GM12878 (cell line): ENCODE data around the gene MOGAT3.

Experiments
- CBX5 ChIP-seq: sonication (generic); IDR thresholded peaks from 2 replicates; pipeline ENCODE4 v1.6.1; 2016; ENCODE audit warnings: low read depth, moderate library complexity, mild to moderate bottlenecking, inconsistent platforms
- EZH2 ChIP-seq: IDR thresholded peaks from 2 replicates; pipeline ENCODE4 v1.6.1; 2012; ENCODE audit warnings: low read depth, mild to moderate bottlenecking, control low read depth, inconsistent platforms, low read length, borderline replicate concordance; ENCODE audit not compliant: control insufficient read depth
- HDGF ChIP-seq: fragments of 450-650 bp; IDR thresholded peaks from 2 replicates; pipeline ENCODE4 v1.6.1; 2016; ENCODE audit warnings: antibody characterized with exemption
- NR2F1 ChIP-seq: fragments of 450-650 bp; conservative IDR thresholded peaks from 2 replicates; pipeline ENCODE4 v1.6.1; 2017; ENCODE audit warnings: mild to moderate bottlenecking
- POLR2A ChIP-seq: IDR thresholded peaks from 2 replicates; pipeline ENCODE4 v1.6.1; 2011; ENCODE audit warnings: low read depth, mild to moderate bottlenecking, low read length
- SMC3 ChIP-seq: IDR thresholded peaks from 2 replicates; pipeline ENCODE4 v1.6.1; 2011; ENCODE audit warnings: low read length, improper control_type of control experiment, borderline replicate concordance
- TAF1 ChIP-seq: IDR thresholded peaks from 2 replicates; pipeline ENCODE4 v1.6.1; 2011; ENCODE audit warnings: mild to moderate bottlenecking, low read depth, low read length, borderline replicate concordance
- ZNF207 ChIP-seq: fragments of 450-650 bp; IDR thresholded peaks from 2 replicates; pipeline ENCODE4 v1.6.1; 2014; ENCODE audit warnings: antibody characterized with exemption, mild to moderate bottlenecking, borderline replicate concordance
- TF ChIP-seq, protein P1 (sequence below): IDR thresholded peaks from 2 replicates; pipeline ENCODE4 v1.6.1; 2012; ENCODE audit warnings: low read length, inconsistent platforms
- TF ChIP-seq, protein P2 (sequence below), 3 experiments: IDR thresholded peaks in 2 of 3; conservative IDR thresholded peaks in 1 of 3; 2 replicates each; pipeline ENCODE4 v1.5.1; 2011; ENCODE audit warnings: low read depth in 3 of 3, low read length in 3 of 3, mild to moderate bottlenecking in 3 of 3, control low read depth in 2 of 3, moderate library complexity in 2 of 3, inconsistent platforms in 1 of 3, mixed read lengths in 1 of 3; ENCODE audit not compliant: control insufficient read depth in 2 of 3, insufficient read depth in 1 of 3; ENCODE audit errors: extremely low read depth in 1 of 3
- TF ChIP-seq, protein P3 (sequence below): IDR thresholded peaks from 2 replicates; pipeline ENCODE4 v1.6.1; 2011; ENCODE audit warnings: low read depth, mild to moderate bottlenecking, low read length, moderate library complexity, borderline replicate concordance; ENCODE audit errors: extremely low read depth

DNA sequence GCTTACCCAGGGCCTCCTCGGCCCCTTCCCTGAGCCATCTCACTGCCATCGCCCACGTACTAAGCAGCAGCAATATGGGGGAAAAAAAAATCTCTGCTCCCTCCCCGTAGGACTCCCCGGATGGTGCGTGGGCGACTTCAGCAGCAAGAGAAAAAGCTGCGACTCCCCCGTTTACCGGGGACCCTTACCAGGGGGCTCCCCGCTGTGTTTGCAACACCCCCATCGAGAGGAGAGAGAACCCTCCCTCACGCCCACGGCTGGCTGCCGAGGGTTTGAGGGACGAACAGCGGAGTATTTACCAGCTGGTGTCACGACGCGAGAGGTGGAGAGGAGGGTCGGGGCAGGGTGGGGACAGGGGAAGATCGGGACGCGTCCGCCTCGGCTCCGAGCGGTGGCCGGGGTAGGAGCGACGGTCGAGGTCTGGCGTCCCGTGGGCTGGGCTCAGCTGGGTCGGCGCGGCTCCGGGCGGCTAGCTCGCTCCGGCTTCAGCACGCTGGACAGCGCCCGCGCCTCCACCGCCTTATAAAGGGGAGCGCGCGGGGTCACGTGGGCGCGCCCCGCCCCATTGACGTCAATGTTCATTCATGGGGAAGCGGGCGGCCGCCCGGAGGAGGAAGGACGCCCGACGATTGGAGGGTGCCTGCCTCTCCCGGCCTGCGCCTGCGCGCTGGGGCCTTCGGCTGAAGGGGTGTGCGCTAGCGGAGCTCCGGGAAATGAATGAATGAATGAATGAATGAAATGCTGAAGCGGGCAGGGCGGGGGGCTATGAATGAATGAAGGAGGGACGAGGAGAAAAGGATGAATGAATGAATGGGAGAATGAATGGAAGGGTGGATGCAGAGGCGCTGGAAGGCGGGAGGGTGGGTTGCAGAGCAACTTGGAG lies 35.5 kb downstream of the MOGAT3 start, which contains the start of gene VGF:
- TF ChIP-seq NR2F1: no peak
- no peak for TF ChIP-seq ZNF207
- TF ChIP-seq, protein P1, sequence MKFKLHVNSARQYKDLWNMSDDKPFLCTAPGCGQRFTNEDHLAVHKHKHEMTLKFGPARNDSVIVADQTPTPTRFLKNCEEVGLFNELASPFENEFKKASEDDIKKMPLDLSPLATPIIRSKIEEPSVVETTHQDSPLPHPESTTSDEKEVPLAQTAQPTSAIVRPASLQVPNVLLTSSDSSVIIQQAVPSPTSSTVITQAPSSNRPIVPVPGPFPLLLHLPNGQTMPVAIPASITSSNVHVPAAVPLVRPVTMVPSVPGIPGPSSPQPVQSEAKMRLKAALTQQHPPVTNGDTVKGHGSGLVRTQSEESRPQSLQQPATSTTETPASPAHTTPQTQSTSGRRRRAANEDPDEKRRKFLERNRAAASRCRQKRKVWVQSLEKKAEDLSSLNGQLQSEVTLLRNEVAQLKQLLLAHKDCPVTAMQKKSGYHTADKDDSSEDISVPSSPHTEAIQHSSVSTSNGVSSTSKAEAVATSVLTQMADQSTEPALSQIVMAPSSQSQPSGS: no peak
- TF ChIP-seq, protein P2, sequence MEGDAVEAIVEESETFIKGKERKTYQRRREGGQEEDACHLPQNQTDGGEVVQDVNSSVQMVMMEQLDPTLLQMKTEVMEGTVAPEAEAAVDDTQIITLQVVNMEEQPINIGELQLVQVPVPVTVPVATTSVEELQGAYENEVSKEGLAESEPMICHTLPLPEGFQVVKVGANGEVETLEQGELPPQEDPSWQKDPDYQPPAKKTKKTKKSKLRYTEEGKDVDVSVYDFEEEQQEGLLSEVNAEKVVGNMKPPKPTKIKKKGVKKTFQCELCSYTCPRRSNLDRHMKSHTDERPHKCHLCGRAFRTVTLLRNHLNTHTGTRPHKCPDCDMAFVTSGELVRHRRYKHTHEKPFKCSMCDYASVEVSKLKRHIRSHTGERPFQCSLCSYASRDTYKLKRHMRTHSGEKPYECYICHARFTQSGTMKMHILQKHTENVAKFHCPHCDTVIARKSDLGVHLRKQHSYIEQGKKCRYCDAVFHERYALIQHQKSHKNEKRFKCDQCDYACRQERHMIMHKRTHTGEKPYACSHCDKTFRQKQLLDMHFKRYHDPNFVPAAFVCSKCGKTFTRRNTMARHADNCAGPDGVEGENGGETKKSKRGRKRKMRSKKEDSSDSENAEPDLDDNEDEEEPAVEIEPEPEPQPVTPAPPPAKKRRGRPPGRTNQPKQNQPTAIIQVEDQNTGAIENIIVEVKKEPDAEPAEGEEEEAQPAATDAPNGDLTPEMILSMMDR (IDR thresholded peaks at IDR 0.05 in 2 of 3, conservative IDR thresholded peaks at IDR 0.05 in 1 of 3; ENCODE audit: control insufficient read depth in 2 of 3, extremely low read depth in 1 of 3, insufficient read depth in 1 of 3, low read depth in 3 of 3, low read length in 3 of 3): no peak
- TF ChIP-seq CBX5: no peak
- no peak for TF ChIP-seq TAF1
- TF ChIP-seq, protein P3, sequence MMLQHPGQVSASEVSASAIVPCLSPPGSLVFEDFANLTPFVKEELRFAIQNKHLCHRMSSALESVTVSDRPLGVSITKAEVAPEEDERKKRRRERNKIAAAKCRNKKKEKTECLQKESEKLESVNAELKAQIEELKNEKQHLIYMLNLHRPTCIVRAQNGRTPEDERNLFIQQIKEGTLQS: peak; percentile 72; the same call in 1 of the 2 replicates
- 0 out of 2 replicates have a peak, but pooled peaks have one; percentile 18 for TF ChIP-seq POLR2A
- no peak for TF ChIP-seq SMC3
- no peak for TF ChIP-seq EZH2
- no peak for TF ChIP-seq HDGF
